Measurements from ENCODE around the gene CIT.

Gene CIT

DNA sequence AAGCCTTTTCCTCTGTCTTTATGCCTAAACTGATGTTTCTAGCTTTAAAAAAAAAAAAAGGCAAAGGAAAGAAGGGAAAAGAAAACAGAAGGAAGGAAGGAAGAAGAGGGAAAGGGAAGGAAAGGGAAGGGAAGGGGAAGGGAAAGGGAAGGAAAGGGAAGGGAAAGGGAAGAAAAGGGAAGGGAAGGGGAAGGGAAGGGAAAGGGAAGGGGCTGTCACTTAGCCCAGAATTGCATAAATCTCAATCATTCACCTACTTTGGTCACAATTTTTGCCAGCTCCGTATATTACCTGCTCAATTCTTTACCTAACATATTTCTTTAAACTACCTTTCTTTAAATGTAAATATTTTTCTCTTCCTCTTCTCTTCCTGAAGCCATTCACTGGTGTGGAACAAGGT, 26.8 kb downstream of the CIT start:
- DNase-seq (ENCODE audit: low spot score): no peak

DNA sequence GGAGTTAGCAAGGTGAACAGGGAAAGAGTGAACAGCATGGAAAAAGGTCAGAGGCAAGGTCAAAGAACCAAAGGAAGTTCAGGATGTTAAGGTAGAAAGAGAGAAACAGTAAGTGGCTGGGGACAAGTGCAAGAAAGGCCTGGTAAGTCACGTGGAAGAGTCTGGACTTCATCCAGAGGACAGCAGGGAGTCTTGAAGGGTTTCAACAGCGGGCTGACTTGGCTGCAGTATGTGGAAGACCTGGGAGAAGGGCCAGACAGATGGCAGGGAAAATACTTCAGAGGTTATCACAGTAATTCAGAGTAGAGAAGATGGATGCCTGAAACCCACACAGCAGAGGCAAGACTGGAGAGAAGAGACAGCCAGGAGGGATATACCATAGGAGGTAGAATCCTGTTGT, 34.0 kb downstream of the CIT start:
- no peak for DNase-seq (ENCODE audit: low spot score)

DNA sequence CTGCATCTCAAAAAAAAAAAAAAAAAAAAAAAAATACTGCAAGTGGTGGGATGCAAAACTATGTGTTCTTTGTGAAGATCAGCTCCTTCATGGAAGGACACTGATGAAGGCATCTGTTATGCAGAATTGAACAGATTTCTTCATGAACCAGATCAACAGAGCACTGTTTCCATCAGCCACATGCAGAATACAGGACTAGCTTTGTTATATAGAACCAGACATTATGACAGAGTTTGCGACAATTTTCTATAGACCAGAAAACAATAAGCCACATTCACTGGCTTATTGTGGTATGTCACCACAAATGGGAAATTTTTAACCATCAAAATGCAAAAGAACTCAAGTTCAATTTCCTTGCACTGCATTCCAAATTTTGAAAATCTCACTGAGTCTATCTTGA, 34.7 kb downstream of the CIT start:
- DNase-seq (ENCODE audit: low spot score): no peak

DNA sequence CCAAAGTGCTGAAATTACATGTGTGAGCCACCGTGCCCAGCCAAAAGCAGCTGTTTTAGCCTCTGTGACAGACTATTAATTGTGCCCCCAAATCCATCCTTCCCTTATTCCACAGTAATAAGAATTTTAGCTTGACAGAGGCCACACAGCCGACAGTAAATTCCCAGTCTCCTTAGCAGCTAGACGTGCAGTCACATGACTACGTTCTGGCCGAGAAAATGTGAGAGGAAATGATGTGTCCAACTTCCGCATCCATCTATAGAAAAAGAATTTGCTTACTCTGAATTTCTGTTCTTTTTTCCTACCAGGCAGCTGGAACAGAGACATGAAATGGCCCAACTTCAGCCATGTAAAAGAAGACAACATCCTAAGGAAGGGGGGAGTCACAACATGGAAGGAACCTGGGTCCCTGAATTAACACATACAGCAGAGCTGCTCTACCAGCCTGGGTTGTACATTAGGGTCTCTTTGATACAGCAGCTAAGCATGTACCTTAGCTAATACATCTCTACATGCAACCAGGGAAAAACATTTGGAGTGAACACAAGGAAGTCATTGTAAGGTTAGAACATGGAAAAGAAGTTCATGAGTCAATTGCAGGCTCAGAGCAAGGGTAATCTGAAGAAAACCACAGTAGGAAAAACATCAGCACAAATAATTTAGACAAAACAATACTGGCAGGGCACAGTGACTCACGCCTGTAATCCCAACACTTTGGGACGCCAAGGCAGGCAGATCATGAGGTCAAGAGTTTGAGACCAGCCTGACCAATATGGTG, 35.5 kb downstream of the CIT start:
- no peak for DNase-seq (ENCODE audit: low spot score)

DNA sequence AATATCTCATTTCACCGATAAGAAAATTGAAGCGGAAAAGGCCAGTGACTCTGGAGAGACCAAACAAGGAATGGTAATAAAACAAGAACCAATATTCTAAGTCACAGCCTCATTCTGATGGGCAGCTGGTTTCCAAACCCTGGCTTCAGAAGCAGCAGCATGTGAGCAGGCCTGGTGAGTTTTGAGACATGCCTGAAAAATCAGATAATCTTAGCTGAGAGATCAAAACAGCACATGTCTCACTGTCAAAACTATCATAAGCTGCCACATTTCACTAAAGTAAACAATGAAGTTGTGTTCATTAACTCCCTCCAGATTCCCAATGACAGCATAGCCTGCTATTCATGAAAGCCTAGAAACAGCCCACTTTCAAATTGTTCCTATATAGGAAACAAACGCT, 36.5 kb downstream of the CIT start:
- DNase-seq (ENCODE audit: low spot score): no peak

DNA sequence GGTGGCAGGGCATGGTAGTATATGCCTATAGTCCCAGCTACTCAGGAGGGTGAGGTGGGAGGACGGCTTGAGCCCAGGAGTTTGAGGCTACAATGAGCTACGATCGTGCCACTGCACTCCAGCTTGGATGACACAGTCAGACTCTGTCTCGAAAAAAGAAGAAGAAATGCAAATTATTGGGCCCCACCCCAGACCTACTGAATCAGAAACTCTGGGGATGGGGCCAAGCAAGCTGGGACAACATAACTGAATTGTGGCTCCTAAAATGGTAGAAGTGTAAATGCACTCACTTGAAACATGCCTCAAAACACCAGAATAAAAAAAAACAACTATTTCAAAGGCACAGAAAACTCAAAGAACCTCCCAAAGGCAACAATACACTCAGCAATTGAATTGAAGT, 37.0 kb downstream of the CIT start:
- DNase-seq (ENCODE audit: low spot score): no peak

DNA sequence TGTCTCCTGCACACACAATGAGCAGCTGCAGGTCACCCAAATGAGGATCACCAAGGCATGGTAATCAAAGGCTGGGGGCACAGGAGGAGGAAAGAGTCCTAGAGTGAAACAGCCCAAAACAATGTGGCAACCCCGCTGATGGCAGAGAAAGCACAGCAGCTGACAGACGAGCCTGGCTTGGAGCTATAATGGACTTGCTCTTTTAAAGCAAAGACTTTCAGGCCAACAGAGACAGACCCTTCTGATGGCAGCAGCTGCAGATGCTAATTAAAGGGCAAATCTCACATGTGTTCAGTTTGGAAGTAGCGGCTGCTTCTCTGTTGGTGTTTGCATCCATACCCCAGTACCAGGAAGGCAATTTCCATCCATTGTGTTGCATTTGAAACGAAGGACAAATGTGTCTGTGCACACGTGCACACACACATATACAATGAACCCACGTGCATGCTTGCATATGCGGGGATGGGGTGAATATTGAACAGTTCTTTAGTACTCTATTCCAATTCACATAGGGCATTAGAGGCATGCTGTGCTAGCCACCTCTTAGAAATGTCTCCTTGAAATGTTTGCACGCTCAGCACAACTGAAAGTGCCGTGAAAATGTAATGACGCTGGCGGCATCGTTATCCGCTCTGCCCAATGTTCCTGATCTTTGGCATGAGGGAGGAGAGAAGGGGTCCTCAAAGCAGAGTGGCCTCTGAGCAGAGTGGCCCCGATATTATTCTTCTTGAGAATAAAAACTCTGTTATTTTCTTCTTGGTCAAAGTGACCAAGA, 38.1 kb downstream of the CIT start:
- DNase-seq (ENCODE audit: low spot score): no peak

DNA sequence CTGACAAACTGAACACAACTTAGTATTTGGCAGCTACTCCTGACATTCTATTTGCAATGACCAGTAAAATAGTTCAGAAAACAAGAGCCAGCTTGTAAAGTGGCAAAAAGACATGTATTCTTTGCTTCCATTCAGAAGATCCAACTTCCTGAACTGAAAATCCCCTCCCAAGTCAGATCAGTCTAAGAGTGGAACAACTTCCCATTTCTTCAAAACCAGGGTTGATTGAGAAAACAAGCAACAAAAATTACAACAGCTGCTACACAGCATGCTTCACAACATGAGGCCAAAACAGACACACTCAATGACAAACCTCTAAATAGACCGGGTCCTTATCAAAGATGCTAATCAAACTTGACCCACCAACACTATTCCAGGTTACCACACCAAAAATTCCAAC, 40.3 kb downstream of the CIT start:
- no peak for DNase-seq (ENCODE audit: low spot score)

DNA sequence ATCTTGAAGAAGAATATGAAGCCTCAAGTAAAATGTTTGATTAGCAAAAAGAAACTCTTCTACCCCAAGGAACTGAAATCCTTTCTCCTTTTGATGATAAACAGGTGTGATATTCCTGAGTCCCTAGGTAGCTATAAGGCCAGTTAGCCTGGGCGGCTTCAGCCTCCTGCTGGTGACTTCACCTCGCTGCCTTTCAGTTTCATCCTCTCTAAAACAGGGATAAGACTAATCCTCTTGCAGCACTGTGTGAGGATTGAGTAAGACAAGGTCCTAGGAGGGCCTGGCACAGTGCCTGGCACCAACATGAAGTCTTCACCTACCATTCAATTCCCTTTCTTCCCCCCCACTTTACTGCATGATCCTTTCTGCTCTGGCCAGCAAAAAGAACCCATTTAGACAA, 42.1 kb downstream of the CIT start:
- DNase-seq (ENCODE audit: low spot score): peak; percentile 79

DNA sequence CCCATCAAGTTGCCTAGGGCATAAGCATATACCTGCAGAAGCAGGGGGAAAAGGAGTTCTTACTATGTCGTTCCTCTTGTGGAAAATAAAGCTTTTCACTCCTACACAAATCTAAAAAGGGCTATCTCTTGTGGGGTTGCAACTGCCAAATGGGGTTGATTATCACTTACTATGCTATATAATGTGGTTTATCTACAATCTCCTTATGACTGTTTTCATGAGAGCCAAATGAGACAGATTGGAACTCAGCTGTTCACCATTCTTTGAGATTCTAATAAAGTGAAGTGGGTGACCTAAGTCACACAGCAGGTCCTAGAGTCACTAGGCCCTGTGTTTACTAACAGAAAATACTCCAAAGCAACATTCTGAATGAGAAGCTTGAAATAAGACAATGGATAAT, 47.7 kb downstream of the CIT start:
- DNase-seq (ENCODE audit: low spot score): no peak

DNA sequence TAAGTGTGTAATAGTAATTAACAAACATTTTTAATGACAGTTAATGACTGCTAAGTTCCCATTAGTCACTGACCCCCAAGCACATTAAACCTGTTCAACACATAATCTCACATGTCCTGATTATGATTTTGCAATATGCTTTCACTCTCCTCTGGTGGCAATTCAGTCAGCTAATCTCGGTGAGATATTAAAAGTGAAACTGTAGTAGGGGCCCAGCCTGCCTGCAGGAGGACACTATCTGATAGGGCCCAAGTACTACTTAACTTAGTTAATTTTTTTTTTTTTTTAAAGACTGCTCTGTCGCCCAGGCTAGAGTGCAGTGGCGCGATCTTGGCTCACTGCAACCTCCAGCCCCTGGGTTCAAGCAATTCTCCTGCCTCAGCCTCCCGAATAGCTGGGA, 48.8 kb downstream of the CIT start:
- no peak for DNase-seq (ENCODE audit: low spot score)

DNA sequence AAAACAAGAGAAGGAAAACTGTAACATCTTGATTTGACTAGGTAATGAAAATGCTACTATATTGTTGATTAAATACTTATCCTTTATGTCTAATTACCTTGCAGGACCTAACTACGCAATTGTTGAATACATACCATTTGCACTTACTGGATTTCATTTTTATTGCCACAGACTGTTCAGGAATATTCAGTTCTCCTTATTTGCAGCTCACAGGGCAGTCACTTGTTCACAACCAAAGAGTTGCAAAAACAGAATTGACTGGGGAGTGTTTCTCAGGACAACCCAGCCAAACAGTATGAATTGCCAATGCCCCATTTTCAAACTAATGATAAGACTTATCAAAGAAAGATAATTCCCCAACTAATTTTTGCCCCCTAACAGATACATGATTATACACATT, 49.4 kb downstream of the CIT start:
- DNase-seq (ENCODE audit: low spot score): no peak

DNA sequence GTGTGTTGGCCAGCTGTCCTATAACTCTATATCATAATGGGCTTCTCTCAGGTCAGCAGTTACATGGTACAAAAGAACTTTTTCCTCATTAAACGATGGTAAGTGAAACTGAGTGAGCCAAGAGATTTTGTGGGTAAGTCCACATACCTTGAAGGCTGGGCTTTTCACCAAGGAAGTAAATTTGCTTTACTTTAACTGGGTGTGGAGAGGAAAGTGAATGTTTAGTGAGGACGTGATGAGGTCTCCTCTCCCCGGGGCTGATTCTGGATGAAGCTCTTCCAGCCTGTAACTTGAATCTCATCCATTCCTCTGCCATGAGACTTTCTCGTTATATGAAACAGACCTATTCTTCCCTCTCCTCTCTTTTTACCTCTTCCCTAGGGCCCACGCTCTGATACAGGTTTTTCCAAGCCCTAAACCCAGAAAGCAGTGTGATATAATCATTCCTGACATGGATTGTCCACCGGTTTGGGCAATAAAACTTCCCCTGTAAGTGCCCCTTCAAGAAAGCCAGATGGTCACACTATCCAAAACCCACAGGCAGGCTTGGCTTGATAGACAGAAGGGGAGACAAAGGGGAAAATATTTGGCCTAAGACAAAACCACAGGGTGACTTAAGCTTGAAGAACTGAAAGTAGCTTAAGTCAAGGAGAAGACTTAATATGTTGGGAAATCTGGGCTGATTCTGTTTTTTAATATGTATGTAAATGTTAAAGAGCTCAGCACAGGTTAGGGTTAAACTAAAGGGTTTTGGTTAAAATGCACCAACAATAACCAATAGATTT, 50.3 kb downstream of the CIT start:
- no peak for DNase-seq (ENCODE audit: low spot score)

DNA sequence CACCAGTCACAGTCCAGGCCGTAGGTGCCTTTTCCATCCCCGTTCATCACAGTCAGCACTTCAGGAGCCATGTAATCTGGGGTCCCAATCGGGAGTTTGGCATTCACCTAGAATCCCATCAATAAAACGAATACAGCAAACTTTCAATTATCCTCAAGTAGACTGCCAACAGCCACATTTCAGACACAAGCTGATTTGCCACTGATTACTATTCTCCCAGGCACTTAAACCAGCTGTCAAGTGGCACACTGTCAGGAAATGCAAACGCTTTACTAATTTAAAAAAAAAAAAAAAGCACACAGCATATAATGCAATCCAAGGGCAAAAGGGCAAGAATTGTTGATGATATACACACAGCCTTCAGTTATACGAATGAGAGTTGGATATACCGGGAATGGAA, 51.9 kb downstream of the CIT start:
- DNase-seq (ENCODE audit: low spot score): no peak

DNA sequence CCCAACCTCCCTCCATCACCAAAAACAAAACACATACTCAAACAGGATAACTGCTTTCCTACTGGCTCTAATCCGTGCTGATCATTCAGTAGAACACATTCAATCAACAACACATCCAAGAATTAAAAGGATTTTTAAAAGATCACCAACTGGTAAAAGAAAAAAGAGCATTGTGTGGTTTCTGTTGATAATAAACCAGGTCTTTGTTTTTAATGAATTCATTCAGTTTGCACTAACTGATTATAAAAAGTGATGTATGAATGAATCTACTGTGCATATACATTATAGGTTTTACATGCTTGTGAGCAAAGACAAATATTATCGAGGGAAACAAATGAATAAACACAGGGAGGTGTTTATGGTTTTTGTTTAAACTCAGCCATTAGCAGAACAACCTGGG, 55.1 kb downstream of the CIT start:
- no peak for DNase-seq (ENCODE audit: low spot score)

DNA sequence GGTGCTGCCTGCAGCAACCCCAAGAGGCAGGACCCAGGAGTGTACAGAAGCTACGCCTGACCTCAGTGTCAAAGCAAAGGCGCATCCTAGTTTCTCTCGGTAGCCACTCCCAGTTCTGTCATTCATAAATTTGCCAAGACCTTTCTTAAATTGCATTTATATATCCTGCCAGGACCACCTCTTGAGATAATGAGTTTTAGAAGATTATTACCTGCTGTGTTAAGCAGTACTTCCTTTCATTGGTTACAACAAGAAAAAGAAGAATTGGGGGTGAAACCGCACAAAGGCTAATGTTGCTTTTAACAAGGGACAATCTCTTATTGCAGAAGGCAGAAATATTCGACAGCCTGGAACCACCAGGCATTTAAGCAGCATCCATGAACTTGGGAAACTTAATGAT, 57.8 kb downstream of the CIT start:
- DNase-seq (ENCODE audit: low spot score): no peak

DNA sequence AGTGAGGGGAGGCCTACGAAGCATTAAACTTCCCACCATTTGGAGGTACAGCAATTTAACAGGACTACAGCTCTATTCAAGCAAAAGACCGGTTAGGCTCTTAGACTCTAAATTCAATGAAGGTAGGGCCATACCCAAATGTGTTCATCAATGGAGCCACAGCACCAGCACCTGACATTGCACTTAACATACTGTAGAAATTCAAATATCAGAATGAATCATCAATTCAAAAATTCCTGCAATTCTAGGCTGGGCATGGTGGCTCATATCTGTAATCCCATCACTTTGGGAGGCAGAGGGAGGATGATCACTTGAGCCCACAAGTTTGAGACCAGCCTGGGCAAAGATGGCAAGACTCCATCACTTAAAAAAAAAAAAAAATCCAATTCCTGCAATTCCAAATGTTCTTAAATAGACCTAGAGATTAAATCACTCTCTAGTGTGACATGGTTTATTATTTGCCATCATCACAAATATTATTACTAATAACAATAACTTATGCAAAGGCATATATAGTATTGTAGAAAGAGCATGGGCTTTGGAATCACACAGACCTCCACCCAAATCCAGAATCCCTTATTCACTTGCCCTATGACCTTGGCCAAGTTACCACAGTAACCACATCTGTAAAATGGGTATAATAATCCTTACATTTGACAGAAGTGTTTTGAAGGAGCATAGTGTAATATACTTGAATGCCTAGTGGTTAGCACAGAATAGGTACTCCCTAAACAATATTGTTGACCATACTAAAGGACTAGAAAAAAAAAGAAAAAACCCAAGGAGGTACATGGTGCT, 59.4 kb downstream of the CIT start:
- no peak for DNase-seq (ENCODE audit: low spot score)

DNA sequence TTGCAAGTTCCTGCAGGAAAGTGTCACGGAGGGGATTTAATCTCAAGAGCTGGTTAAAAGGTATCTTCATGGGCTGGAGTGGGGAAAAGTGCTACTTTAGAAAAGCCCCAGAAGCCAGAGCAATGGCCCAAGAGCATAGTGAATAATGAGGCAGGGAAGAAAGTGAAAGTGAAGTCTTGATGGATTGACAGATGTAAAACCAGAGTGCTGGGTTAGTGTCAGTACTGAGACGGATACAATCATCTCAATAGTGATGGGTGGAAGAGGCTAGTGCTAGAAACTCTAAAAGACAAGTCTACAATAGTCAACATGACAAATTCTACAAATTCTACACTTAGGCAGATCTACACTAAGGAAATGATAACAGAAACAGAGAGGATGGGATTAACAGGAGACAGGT, 68.1 kb downstream of the CIT start:
- DNase-seq (ENCODE audit: low spot score): no peak

DNA sequence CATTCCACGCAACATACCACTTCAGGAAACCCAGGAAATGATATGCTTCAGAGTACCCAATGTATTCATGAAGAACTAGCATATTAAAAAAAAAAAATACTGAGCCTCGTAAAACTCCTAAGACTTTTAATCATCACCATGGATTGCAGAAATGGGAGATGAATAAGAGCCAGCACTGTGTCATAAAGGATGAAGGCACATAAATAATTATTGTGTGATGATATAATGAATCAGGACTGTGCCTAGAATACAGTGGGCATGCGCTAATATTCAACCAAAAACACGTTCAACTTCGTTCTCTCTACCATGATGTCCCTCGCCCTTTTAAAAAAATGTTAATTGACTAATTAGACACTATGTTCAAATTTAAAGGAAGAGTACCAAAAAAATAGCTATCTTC, 68.7 kb downstream of the CIT start:
- no peak for DNase-seq (ENCODE audit: low spot score)

DNA sequence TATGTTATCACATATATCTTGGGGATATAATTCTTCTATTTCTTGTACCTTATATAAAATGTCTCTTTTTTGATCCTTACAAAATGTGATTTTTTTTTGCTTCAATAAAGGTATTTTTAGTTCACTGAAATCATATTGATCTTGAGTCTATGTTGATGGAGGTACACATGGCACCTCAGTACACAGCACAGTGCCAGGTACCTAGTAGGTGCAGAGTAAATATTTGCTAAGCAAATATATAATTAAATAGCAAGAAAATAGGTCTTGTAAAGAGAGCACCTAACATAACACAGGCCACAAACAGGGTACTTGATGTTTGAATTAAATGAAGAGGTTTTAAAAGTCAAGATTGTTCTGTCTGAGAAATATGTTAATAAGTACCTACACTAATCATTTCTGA, 69.7 kb downstream of the CIT start:
- DNase-seq (ENCODE audit: low spot score): no peak

DNA sequence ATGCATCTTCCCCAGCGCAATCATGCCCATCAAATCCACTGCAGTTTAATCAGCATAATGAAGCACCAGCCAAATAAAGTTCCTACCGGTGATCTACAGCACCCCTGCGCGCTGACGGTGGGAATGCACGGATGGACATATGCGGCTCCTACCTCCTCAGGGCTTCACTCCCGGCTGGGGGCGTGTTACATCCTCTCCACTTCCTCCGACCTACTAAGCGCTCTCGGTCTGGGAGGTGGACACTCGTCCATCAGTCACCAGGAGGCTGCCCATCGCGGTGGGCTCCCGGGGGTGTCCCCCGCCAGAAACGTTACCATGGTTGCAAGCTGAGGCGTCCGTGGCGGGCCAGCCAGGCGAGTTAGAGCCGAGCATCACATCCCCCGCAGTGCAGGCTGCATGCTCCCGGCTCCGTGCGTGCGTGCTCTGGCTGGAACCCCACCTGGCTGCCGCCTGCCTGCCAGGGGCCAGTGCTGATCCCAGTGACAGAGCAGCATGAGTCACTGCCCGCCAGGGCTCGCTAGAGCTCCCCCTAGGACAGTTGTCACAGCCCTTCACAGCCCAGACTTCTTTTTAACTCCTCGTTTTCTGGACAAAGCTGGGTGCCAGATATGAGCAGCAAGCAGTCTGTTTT, 73.0 kb downstream of the CIT start:
- peak; percentile 85 for DNase-seq (ENCODE audit: low spot score)

DNA sequence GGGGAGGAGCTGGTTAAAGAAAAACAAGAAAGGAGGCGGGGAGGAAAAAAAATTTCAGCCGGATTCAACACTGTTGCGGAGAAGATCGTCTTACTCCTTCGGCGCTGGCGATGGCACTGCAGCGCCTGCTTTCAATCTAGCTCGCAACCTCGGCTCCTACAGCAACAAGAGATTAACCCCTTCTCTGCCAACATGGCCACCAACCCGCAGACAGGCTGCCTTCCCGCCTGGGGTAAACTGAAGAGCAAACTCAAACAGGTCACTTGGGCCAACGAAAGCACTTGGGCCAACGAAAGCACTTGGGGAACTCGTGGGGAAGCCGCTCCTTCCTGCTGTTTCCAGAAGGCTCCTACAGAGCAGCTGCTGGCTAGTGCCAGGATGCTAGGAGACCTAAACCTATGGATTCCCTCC, 73.7 kb downstream of the CIT start:
- DNase-seq (ENCODE audit: low spot score): no peak

Data from D341Med (cell line).